GM12878 (cell line): ENCODE measurements around the gene TPBGL. TPM values are rescaled to one million over a fixed set of nuclear protein-coding genes. Genes with fewer than 3 reads are reported as not detected.

Source experiments
- ATAC-seq: fragments of 200-7000 bp; cut with Tn5 transposase; 3 replicates; pipeline ENCODE4 v1.9.1; 2020; ENCODE audit warnings: mild to moderate bottlenecking, moderate library complexity
- BruUV-seq: library from RNA; stranded (reverse); fragments of 400-500 nt; replicated peaks from 2 replicates; lab custom pipeline; 2021; lab: Mats Ljungman, UMichigan
- CTCF ChIA-PET: fragments of 300-600 bp; sonication (Branson Sonifier 250); formaldehyde crosslinking; extraction: SDS; loops from one replicate; lab custom pipeline; 2021; ENCODE audit warnings: inconsistent platforms; lab: Yijun Ruan, JAX
- POLR2A ChIA-PET: fragments of 350-600 bp; formaldehyde crosslinking; extraction: SDS; loops from one replicate; lab custom pipeline; 2021; ENCODE audit warnings: inconsistent platforms; lab: Charles Lee
- RAD21 ChIA-PET: fragments of 300-600 bp; sonication (Branson Sonifier 250); formaldehyde crosslinking; loops from one replicate; lab custom pipeline; 2023; ENCODE audit warnings: antibody characterized with exemption; ENCODE audit not compliant: unreplicated experiment; lab: Charles Lee
- SMC1A ChIA-PET: fragments of 300-600 bp; sonication (Branson Sonifier 250); formaldehyde crosslinking; loops from one replicate; lab custom pipeline; 2023; ENCODE audit not compliant: unreplicated experiment, uncharacterized antibody; lab: Charles Lee
- DNase-seq: peaks from one replicate; pipeline ENCODE4 v3.0.0-alpha.2; 2011; ENCODE audit warnings: low read depth, low spot score
- FAIRE-seq: peaks from 3 replicates; lab custom pipeline; 2011; peaks lifted over from hg19 to GRCh38; lab: Jason Lieb, UNC
- H2AFZ ChIP-seq: 2 replicates; pipeline ENCODE4 v1.6.0; 2011; ENCODE audit warnings: low read depth, low read length, control low read depth; ENCODE audit not compliant: control insufficient read depth
- H3K27ac ChIP-seq: 2 replicates; pipeline ENCODE4 v1.5.1; 2011; ENCODE audit warnings: control low read depth; ENCODE audit not compliant: control insufficient read depth, insufficient read depth
- H3K27me3 ChIP-seq, 2 experiments: replicated peaks in 1 of 2; 2 replicates each; pipeline versions ENCODE4 v1.6.0 to v1.6.1; 2011; ENCODE audit warnings: low read length in 1 of 2; ENCODE audit not compliant: control insufficient read depth in 2 of 2, insufficient read depth in 2 of 2
- H3K36me3 ChIP-seq, 2 experiments: 2 replicates each; pipeline ENCODE4 v1.5.1; 2011; ENCODE audit warnings: low read length in 1 of 2; ENCODE audit not compliant: control insufficient read depth in 2 of 2, insufficient read depth in 2 of 2
- H3K4me1 ChIP-seq: 2 replicates; pipeline ENCODE4 v1.6.1; 2011; ENCODE audit warnings: mild to moderate bottlenecking, low read length, moderate library complexity, mixed read lengths; ENCODE audit not compliant: control insufficient read depth, insufficient read depth
- H3K4me2 ChIP-seq: 2 replicates; pipeline ENCODE4 v1.6.0; 2011; ENCODE audit warnings: control low read depth; ENCODE audit not compliant: control insufficient read depth, insufficient read depth
- H3K4me3 ChIP-seq: fragments of 200-600 bp; sonication (generic); 2 replicates; pipeline ENCODE4 v1.5.1; 2016
- H3K79me2 ChIP-seq: 2 replicates; pipeline ENCODE4 v1.6.0; 2011; ENCODE audit warnings: low read length; ENCODE audit not compliant: control insufficient read depth, insufficient read depth
- H3K9ac ChIP-seq: 2 replicates; pipeline ENCODE4 v1.8.0; 2011; ENCODE audit warnings: low read length, control low read depth, mixed read lengths; ENCODE audit not compliant: control insufficient read depth, insufficient read depth
- H3K9me3 ChIP-seq: replicated peaks from 3 replicates; pipeline ENCODE4 v1.5.1; 2011; ENCODE audit warnings: mild to moderate bottlenecking, low read length; ENCODE audit not compliant: control insufficient read depth, insufficient read depth
- H4K20me1 ChIP-seq: 2 replicates; pipeline ENCODE4 v1.6.0; 2011; ENCODE audit not compliant: control insufficient read depth, insufficient read depth
- SMARCA5 ChIP-seq: fragments of 450-650 bp; IDR thresholded peaks from 2 replicates; pipeline ENCODE4 v1.6.1; 2017; ENCODE audit warnings: mild to moderate bottlenecking
- WGBS: methylation state at CpG from one replicate; pipeline ENCODE4 v1.1.6; 2016; ENCODE audit warnings: low lambda C conversion rate; ENCODE audit not compliant: insufficient replicate concordance, insufficient coverage; ENCODE audit errors: missing lambda C conversion rate; 5-methylcytosine and 5-hydroxymethylcytosine counted together
- in situ Hi-C: fragments of 300-500 bp; cut with MboI; formaldehyde crosslinking; loops from 9 replicates; pipeline ENCODE4 v1.14.3; 2018; ENCODE audit warnings: mixed read lengths
- intact Hi-C: fragments of 100-400 bp; cut with micrococcal nuclease; formaldehyde crosslinking; loops from one replicate; pipeline ENCODE4 v1.14.2; 2022; ENCODE audit not compliant: unreplicated experiment
- polyA plus RNA-seq, 11 experiments: library from polyadenylated mRNA; depleted of rRNA in 4 of 11; unstranded in 6 of 11; stranded (reverse) in 5 of 11; fragments of >200 nt; fragmentation: Nextera tagmentation in 4 of 11; fragmentation: Illumina TruSeq in 1 of 11; extraction: Ambion mirVana in 4 of 11; extraction: Trizol in 1 of 11; gene quantifications; 1 replicate in 1 of 11; 2 replicates in 10 of 11; pipeline versions ENCODE4 v1.2.1 to v1.2.3, GENCODE V29; 2011 to 2016; ENCODE audit warnings: inconsistent platforms in 2 of 11, missing spikeins in 2 of 11, low read depth in 1 of 11
- total RNA-seq, 4 experiments: library from RNA; depleted of rRNA in 3 of 4; stranded (reverse); fragments of >200 nt in 3 of 4; fragmentation: Illumina TruSeq in 1 of 4; extraction: Trizol in 1 of 4; gene quantifications; 2 replicates each; pipeline versions ENCODE4 v1.2.1 to v1.2.3, GENCODE V29; 2013 to 2021
- TF ChIP-seq, protein P1 (sequence below): IDR thresholded peaks from 2 replicates; pipeline ENCODE4 v1.6.1; 2011; ENCODE audit warnings: low read depth, mild to moderate bottlenecking, low read length, moderate library complexity, borderline replicate concordance; ENCODE audit errors: extremely low read depth

TPBGL gene
- total and polyA plus RNA-seq, 10 of the 15 experiments (the other 5 are each of a cell fraction or from before 2014, with no cell fraction given) = not detected

DNA sequence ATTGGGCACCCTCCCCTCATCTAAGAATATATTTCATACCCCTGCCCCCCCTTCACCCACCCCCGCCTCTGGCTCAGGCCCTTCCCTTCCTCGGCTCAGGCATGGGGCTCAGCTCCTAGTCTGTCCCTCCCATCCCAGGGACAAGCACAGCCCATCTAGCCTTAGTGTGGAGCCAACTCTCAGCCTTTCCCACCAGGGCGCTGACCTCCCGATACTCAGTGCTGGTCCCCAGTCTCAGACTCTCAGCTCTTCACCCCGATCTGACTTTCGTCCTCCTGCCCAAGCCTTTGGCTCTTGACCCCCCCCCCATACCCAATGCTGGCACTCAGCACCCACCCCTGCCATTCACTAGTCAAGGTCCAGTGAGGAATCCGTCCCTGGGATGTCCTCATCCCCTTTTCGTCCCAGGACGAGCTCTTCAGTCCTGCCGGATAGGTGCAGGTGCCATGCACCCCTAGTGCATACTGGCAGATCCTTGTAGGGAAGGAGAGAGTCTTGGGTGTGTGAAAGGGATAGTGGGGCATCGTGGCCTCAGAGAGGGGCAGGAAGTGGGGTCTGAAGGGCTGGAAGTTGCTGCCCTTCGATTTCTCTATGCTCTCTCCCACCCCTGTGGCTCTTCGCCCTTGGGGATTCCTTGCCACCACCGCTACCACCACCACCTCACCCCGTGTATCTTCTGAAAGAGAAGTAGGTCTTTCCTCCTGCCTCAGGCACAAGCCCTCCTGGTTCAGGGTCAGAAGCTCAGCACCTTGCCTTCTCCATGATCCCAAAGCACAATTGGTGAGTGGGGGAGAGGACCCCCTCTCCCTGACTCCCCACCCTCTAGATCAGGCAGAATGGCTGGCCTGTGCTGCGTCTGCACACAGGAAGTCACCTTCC, 2.4 kb downstream of the TPBGL start:
- H3K27me3 ChIP-seq = peaks cover 6 to 20% of the 10 kb centered on the region in 2 experiments; a peak in 3 of 4 replicates
- CTCF ChIA-PET = interaction anchor here (0.6 to 2.0 kb wide), 15 partner anchors 9 to 432 kb away, joined by 3 to 9 read pairs (median 4); partner anchors contain the start of gene NEU3
- H3K9me3 ChIP-seq = no peaks in the 10 kb centered on the region
- WGBS = 45% methylated on average over 13 of the region's 16 CpGs
- no peak for DNase-seq
- BruUV-seq = no TSS peak
- no peaks in the 10 kb centered on the region for H3K36me3 ChIP-seq
- H3K4me1 ChIP-seq = no peaks in the 10 kb centered on the region; the same call in 1 of the 2 replicates
- no peaks in the 10 kb centered on the region for H4K20me1 ChIP-seq
- intact Hi-C loops (no loop called here), in situ Hi-C loops (no loop called here)
- H3K4me2 ChIP-seq = no peak overlapping the region
- H3K27ac ChIP-seq = no peak overlapping the region
- SMC1A ChIA-PET = no interaction called here
- no peak for FAIRE-seq
- no peak overlapping the region for H3K9ac ChIP-seq
- TF ChIP-seq SMARCA5 = no peak
- TF ChIP-seq, protein P1, sequence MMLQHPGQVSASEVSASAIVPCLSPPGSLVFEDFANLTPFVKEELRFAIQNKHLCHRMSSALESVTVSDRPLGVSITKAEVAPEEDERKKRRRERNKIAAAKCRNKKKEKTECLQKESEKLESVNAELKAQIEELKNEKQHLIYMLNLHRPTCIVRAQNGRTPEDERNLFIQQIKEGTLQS = no peak
- RAD21 ChIA-PET = interaction anchor here (1.4 kb wide), 1 partner anchor 220 kb away, joined by 3 read pairs; no protein-coding TSS in a partner anchor
- no peak overlapping the region for H3K4me3 ChIP-seq
- POLR2A ChIA-PET = no interaction called here
- H3K79me2 ChIP-seq = no peaks in the 10 kb centered on the region
- ATAC-seq = no peak
- H2AFZ ChIP-seq = no peak overlapping the region
